NT2/D1 (cell line): Measurements from ENCODE around the gene FOXC1.

Experiments used
- SUZ12 ChIP-seq: IDR thresholded peaks from 2 replicates; pipeline ENCODE4 v1.6.1; 2011; ENCODE audit not compliant: insufficient read length, insufficient read depth; ENCODE audit errors: extremely low read depth
- YY1 ChIP-seq: IDR thresholded peaks from 2 replicates; pipeline ENCODE4 v1.6.1; 2011; ENCODE audit not compliant: insufficient read length, insufficient read depth
- ZNF274 ChIP-seq: IDR thresholded peaks from 2 replicates; pipeline ENCODE4 v1.6.1; 2011; ENCODE audit warnings: mild to moderate bottlenecking, low read depth, low read length

DNA sequence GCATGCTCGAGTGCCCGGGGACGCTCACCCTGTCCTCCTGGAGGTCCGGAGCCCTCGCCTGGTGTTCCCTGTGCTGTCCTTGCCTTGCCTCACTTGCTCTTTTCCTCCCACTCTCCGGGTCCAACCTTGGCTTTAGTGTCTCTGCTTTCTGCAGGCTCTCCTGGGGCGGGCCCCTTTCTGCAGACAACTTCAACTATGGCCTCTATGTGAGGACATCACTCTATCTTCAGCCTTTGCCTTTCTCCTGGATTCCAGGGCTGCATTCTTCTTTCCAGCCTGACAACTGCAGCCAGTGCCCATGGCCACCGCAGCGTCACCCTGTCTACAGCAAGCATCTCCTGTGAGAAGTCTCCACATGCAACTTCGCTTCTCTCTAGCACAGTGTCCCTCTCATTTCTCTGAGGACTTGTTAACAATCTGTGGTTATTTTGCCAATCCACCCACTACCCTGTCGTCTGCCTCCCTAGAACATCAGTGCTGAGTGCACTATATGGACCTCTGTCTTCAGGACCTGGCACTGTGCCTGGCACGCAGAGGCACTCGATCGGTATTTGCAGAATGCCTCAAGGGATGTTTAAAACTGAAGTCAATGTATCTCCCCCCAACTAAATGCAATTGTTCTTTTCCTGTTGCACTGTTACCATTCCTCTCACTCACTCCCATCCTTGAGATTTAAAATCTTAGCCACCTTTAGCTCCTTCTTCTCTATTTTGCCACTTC lies 35.9 kb downstream of the FOXC1 start:
- no peak for TF ChIP-seq SUZ12
- TF ChIP-seq ZNF274 = no peak
- TF ChIP-seq YY1 = no peak
